Muscle layer of duodenum (tissue), 2 donors: ENCODE results near the gene INIP.
"Not testable (repeated sequence)": the region's sequence is repeated elsewhere in the genome, so short reads cannot be mapped to it uniquely, and the experiment has no call there.

ENCODE experiments used
- H3K27ac ChIP-seq: one replicate; pipeline ENCODE4 v1.7.0; 2013; ENCODE audit warnings: mild to moderate bottlenecking, low read length
- H3K27me3 ChIP-seq: one replicate; pipeline ENCODE4 v1.7.0; 2013; ENCODE audit warnings: low read depth, mild to moderate bottlenecking, control low read depth, low read length
- H3K36me3 ChIP-seq, 2 donors: one replicate each; pipeline ENCODE4 v1.7.0; 2013; ENCODE audit warnings: low read length in 2 of 2, control low read depth in 1 of 2, mild to moderate bottlenecking in 1 of 2; ENCODE audit not compliant: insufficient read depth in 2 of 2, control insufficient read depth in 1 of 2
- H3K4me1 ChIP-seq, 2 donors: one replicate each; pipeline ENCODE4 v1.7.0; 2013; ENCODE audit warnings: low read length in 2 of 2, mild to moderate bottlenecking in 2 of 2, control low read depth in 1 of 2, moderate library complexity in 1 of 2; ENCODE audit not compliant: insufficient read depth in 2 of 2, control insufficient read depth in 1 of 2
- H3K4me3 ChIP-seq, 2 donors: one replicate each; pipeline ENCODE4 v1.7.0; 2013; ENCODE audit warnings: low read length in 2 of 2, low read depth in 1 of 2, mild to moderate bottlenecking in 1 of 2
- H3K9me3 ChIP-seq, 2 donors: one replicate each; pipeline ENCODE4 v1.7.0; 2013; ENCODE audit warnings: low read length in 2 of 2, control low read depth in 1 of 2, mild to moderate bottlenecking in 1 of 2; ENCODE audit not compliant: control insufficient read depth in 1 of 2
- donor health status: healthy.

INIP gene

DNA sequence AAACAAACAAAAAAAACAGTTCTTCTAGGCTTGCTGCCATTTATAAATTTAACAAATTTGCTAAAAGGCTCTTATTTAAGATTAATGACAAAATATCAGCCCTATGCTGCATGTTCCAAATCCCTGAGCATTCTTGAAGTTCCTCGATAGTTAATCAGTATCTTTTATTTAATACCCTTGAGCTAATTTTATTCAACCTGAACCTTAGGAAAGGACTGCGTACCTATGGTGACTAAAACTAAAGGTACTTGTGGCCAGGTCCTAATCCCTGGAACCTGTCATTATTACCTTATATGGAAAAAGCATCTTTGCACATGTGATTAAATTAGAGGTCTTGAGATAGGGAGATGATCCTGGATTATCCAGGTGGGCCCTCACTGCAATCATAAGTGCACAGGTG is 10.5 kb upstream of the INIP start:
- Histone ChIP-seq H3K4me3 (no peak overlapping the region), H3K27ac (no peak overlapping the region), H3K36me3 (no peaks in the 10 kb centered on the region), H3K4me1 (no peaks in the 10 kb centered on the region), H3K27me3 (no peaks in the 10 kb centered on the region), H3K9me3 (no peaks in the 10 kb centered on the region)

DNA sequence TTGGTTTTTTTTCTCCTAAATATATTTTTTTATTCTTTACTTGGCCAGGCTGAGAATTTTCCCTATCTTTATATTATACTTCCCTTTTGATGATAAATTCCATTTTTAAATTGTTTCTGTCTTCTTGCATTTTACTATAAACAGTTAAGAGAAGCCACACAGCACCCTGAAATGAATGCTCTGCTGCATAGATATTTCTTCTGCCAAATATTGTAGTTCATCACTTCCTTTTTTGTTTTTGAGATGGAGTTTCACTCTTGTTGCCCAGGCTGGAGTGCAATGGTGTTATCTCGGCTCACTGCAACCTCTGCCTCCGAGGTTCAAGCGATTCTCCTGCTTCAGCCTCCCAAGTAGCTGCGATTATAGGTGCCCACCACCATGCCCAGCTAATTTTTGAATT is 8.5 kb upstream of the INIP start:
- Histone ChIP-seq H3K4me1 (no peaks in the 10 kb centered on the region), H3K27ac (no peak overlapping the region), H3K4me3 (no peak overlapping the region), H3K9me3 (no peaks in the 10 kb centered on the region), H3K27me3 (no peaks in the 10 kb centered on the region), H3K36me3 (no peaks in the 10 kb centered on the region)

DNA sequence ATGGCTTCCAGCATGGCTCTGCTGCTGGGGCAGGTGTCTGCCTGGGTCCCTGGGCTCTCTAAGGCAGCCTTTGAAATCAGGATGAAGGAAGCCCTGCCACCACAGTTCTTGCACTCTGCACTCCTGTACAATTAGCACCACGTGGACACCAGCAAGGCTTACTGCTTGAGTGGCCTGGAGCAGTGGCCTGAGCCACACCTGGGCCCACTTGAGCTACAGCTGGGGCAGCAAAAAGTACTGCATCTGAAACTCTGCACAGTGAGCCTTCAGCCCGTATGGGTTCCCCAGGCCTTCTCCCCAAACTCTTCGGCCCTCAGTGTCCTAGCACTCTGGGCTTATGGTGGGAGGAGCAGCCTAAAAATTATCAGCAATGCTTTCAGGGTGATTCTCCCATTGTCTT is 8.0 kb upstream of the INIP start:
- Histone ChIP-seq H3K36me3 (no peaks in the 10 kb centered on the region), H3K4me3 (no peak overlapping the region), H3K27ac (no peak overlapping the region), H3K4me1 (no peaks in the 10 kb centered on the region), H3K9me3 (no peaks in the 10 kb centered on the region), H3K27me3 (no peaks in the 10 kb centered on the region)

DNA sequence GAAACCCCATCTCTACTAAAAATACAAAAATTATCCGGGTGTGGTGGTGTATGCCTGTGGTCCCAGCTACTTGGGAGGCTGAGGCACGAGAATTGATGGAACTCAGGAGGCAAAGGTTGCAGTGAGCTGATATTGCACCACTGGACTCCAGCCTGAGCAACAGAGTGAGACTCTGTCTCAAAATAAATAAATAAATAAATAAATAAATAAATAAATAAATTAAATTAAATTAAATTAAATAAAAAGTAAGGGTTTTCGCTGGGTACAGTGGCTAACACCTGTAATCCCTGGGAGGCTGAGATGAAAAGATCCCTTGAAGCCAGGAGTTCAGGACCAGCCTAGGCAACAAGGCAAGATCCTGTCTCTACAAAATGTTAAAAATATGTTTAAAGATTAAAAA is 4.8 kb upstream of the INIP start:
- not testable (repeated sequence) for H3K36me3 ChIP-seq, H3K9me3 ChIP-seq, H3K27ac ChIP-seq, H3K4me1 ChIP-seq, H3K27me3 ChIP-seq, H3K4me3 ChIP-seq

DNA sequence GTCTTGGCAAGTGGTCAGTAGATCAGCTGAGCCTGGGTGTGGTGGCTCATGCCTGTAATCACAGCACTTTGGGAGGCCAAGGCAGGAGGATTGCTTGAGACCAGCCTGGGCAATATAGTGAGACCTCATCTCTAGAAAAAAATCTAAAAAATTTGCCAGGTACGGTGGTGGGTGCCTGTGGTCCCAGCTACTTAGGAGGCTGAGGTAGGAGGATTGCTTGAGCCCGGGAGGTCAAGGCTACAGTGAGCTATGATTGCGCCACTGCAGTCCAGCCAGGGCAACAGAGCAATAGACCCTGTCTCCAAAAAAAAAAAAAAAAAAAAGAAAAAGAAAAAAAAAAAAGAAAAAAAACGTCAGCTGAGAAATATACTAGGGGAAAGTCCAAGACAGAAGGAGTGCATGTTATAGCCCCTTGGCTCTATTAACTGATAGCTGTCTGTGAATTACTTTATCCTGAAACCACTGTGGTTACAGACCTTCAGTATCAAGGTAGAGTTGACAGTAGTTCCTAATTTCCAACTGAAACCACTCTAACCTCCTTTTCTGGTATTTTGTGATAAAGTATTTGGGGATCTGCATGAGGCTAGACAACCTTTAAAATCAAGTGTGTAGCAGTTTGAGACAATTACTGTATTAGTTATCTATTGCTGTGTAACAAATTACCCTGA is 2.3 kb upstream of the INIP start:
- no peaks in the 10 kb centered on the region for H3K27me3 ChIP-seq
- H3K36me3 ChIP-seq, result no peaks in the 10 kb centered on the region
- no peak overlapping the region for H3K4me3 ChIP-seq
- H3K9me3 ChIP-seq, result no peaks in the 10 kb centered on the region
- H3K27ac ChIP-seq, result no peak overlapping the region
- peaks cover 0 to 11% of the 10 kb centered on the region in 2 donors for H3K4me1 ChIP-seq

DNA sequence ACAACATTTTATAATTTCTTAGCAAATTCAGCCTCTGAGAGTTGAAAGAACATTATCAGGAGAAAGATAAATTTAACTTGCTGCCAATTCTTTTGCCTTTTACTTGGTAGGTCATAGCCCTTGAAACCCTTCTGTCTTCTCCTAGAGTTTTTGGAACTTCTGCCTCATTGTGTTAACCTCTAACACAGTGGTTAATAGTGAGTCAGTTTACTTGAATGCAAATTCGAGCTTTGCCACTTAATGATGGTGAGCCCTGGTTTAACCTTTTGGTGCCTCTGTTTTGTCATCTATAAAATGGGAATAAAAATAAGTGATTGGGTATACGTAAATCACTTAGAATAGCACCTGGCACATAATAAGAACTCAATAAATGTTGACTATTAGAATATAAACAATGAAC is 1.8 kb upstream of the INIP start:
- Histone ChIP-seq H3K9me3 (no peaks in the 10 kb centered on the region), H3K4me3 (no peak overlapping the region), H3K36me3 (no peaks in the 10 kb centered on the region), H3K27me3 (no peaks in the 10 kb centered on the region), H3K27ac (no peak overlapping the region), H3K4me1 (peaks cover 0 to 11% of the 10 kb centered on the region in 2 donors)

DNA sequence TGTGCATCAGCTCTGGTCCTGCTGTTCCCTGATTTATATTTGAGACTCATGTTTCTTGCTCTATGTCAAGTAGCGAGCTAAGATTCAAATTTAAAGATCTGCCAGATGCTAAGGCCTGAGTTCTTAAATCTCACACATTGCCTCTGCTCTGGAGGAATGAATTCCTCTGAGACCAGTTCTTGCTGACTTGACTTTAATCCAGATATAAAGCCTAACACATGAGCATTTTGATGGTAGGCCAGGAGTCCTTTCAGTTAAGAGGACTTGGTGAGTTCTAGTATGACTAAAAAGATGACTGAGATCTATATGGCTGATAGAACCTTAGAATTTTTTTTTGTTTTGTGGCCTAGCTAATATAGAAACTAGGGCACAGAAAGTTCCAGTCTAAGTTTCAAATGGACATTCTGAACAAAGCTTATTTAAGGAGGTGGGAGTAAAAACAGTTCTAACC is 1.3 kb upstream of the INIP start:
- no peak overlapping the region for H3K27ac ChIP-seq
- no peaks in the 10 kb centered on the region for H3K27me3 ChIP-seq
- H3K9me3 ChIP-seq, result no peaks in the 10 kb centered on the region
- H3K4me1 ChIP-seq, result peaks cover 0 to 11% of the 10 kb centered on the region in 2 donors
- no peaks in the 10 kb centered on the region for H3K36me3 ChIP-seq
- no peak overlapping the region for H3K4me3 ChIP-seq

DNA sequence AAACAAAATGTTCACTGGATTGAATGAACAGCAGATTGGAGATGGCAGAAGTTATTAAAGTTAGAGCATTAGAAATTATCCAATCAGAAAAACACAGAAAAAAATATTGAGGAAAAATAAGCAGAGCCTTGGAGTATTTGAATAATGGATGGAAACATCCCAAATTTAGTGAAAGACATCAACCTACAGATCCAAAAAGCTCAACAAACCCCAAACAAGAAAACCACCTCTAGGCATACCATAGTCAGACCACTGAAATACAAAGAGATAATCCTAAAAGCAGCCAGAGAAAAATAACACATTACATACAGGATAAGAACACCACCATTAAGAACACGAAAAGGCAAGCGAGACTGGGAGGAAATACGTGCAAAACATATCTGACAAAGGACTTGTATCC is 5.2 kb downstream of the INIP start:
- Histone ChIP-seq H3K9me3 (no peaks in the 10 kb centered on the region), H3K4me1 (peaks cover 0 to 11% of the 10 kb centered on the region in 2 donors), H3K27me3 (no peaks in the 10 kb centered on the region), H3K36me3 (peaks cover 5 to 7% of the 10 kb centered on the region in 2 donors), H3K27ac (no peak overlapping the region), H3K4me3 (no peak overlapping the region)

DNA sequence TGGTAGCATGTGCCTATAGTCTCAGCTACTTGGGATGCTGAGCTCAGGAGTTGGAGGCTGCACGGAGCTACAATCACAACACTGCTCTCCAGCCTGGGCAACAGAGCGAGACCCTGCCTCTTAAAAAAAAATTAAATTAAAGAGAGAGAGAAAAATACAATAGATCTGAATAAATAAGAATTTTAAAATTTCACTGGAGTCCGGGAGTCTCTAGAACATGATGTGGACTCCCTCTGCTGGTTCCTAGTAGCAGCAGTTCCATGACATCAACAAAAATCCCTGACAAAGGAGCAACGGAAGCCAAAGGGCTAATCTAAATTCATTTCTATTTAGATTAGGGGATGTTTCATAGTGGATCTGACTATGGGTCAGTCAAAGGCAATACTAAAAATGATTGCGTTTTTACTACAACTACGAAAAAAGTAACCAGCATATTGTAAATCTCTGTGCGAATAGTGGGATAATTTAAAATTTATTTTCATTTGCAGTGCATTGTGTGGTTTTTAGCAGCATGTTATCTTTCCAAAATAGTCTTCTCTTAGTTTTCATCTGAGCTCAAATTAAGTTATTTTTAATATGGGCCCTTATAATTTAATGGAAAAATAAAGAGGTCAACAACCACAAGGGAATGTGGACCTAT is 6.7 kb downstream of the INIP start:
- Histone ChIP-seq H3K4me3 (no peak overlapping the region), H3K36me3 (peaks cover 5 to 7% of the 10 kb centered on the region in 2 donors), H3K27ac (no peak overlapping the region), H3K4me1 (no peaks in the 10 kb centered on the region), H3K27me3 (no peaks in the 10 kb centered on the region), H3K9me3 (no peaks in the 10 kb centered on the region)

DNA sequence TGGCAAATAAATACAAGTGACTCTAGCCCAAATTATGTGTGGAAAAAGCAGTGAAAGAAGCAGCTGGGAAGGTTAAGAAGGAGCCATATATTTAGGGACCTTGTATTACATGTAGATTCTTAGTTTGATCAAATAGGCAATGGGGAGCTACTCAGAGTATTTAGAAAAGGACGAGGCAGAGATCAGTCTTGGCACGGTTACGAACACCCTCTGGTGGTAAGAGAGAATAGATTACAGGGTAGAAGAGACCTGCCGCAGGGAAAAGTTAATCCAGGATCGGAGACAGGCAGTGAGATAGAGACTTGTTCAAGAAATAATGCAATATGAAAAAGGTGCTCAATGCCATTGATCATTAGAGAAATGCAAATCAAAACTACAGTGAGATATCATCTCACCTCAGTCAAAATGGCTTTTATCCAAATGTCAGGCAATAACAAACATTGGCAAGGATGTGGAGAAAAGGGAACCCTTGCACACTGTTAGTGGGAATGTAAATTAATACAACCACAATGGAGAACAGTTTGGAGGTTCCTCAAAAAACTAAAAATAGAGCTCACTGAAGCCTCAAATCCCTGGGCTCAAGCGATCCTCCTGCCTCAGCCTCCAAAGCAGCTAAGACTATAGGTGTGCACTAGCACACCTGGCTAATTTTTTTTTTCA is 12.0 kb downstream of the INIP start:
- Histone ChIP-seq H3K36me3 (peaks cover 0 to 7% of the 10 kb centered on the region in 2 donors), H3K27me3 (no peaks in the 10 kb centered on the region), H3K27ac (no peak overlapping the region), H3K4me3 (no peak overlapping the region), H3K9me3 (no peaks in the 10 kb centered on the region), H3K4me1 (no peaks in the 10 kb centered on the region)

DNA sequence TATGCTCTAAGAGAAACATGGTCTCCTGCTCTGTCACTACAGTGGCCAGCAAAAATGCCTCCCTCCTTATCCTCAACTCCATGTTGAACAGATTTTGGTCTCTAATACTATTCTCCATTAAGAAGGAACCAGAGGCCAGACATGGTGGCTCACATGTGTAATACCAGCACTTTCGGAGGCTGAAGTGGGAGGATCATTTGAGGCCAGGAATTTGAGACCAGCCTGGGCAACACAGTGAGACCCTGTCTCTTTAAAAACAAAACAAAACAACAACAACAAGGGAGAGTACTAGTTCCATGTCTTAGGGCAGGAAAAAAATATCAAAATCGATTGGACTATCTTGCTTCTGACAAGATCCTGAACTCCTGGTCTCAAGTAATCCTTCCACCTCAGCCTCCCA is 14.6 kb downstream of the INIP start:
- Histone ChIP-seq H3K9me3 (no peaks in the 10 kb centered on the region), H3K4me3 (no peak overlapping the region), H3K36me3 (no peaks in the 10 kb centered on the region), H3K27ac (no peak overlapping the region), H3K4me1 (no peaks in the 10 kb centered on the region), H3K27me3 (no peaks in the 10 kb centered on the region)
